ENCODE data around the gene ATP10D.
"Not testable (repeated sequence)": the region's sequence is repeated elsewhere in the genome, so short reads cannot be mapped to it uniquely, and the experiment has no call there.

Gene ATP10D

GRCh38 chr4:47488706-47489105 lies 3.6 kb downstream of the ATP10D start:
- no peak for DNase-seq (ENCODE audit: low read depth in 2 of 2)

GRCh38 chr4:47490550-47490949 lies 5.5 kb downstream of the ATP10D start:
- no peak for DNase-seq (ENCODE audit: low read depth in 2 of 2)

- no peak for DNase-seq (ENCODE audit: low read depth in 2 of 2)
These were observed 8.4 kb downstream of the ATP10D start for GRCh38 chr4:47493238-47494123.

GRCh38 chr4:47494124-47494430 lies 9.0 kb downstream of the ATP10D start:
- no peak for DNase-seq (ENCODE audit: low read depth in 2 of 2)

- no peak for DNase-seq (ENCODE audit: low read depth in 2 of 2)
These were observed 13.8 kb downstream of the ATP10D start for GRCh38 chr4:47498899-47499298.

- DNase-seq (ENCODE audit: low read depth in 2 of 2): no peak
These were observed 14.6 kb downstream of the ATP10D start for GRCh38 chr4:47499700-47500099.

- no peak for DNase-seq (ENCODE audit: low read depth in 2 of 2)
These were observed 15.7 kb downstream of the ATP10D start for GRCh38 chr4:47500776-47501175.

GRCh38 chr4:47505147-47505546 lies 20.1 kb downstream of the ATP10D start:
- no peak for DNase-seq (ENCODE audit: low read depth in 2 of 2)

- no peak for DNase-seq (ENCODE audit: low read depth in 2 of 2)
These were observed 20.6 kb downstream of the ATP10D start for GRCh38 chr4:47505666-47506065.

- DNase-seq (ENCODE audit: low read depth in 2 of 2): no peak
These were observed 25.6 kb downstream of the ATP10D start for GRCh38 chr4:47510506-47511143.

- DNase-seq (ENCODE audit: low read depth in 2 of 2): no peak
These were observed 28.4 kb downstream of the ATP10D start for GRCh38 chr4:47513461-47513860.

GRCh38 chr4:47519239-47519883 lies 34.3 kb downstream of the ATP10D start:
- DNase-seq (ENCODE audit: low read depth in 2 of 2): no peak

- DNase-seq (ENCODE audit: low read depth in 2 of 2): no peak
These were observed 40.2 kb downstream of the ATP10D start for GRCh38 chr4:47525154-47525819.

- DNase-seq (ENCODE audit: low read depth in 2 of 2): no peak
These were observed 41.2 kb downstream of the ATP10D start for GRCh38 chr4:47526281-47526680.

GRCh38 chr4:47528646-47529045 lies 43.6 kb downstream of the ATP10D start:
- DNase-seq (ENCODE audit: low read depth in 2 of 2): not testable (repeated sequence)

GRCh38 chr4:47530801-47531200 lies 45.7 kb downstream of the ATP10D start:
- no peak for DNase-seq (ENCODE audit: low read depth in 2 of 2)

GRCh38 chr4:47531241-47531953 lies 46.3 kb downstream of the ATP10D start:
- no peak for DNase-seq (ENCODE audit: low read depth in 2 of 2)

GRCh38 chr4:47531954-47532321 lies 46.9 kb downstream of the ATP10D start:
- DNase-seq (ENCODE audit: low read depth in 2 of 2): no peak

GRCh38 chr4:47532658-47533057 lies 47.6 kb downstream of the ATP10D start:
- DNase-seq (ENCODE audit: low read depth in 2 of 2): no peak

GRCh38 chr4:47533689-47534347 lies 48.7 kb downstream of the ATP10D start:
- no peak for DNase-seq (ENCODE audit: low read depth in 2 of 2)

GRCh38 chr4:47534772-47535171 lies 49.7 kb downstream of the ATP10D start:
- DNase-seq (ENCODE audit: low read depth in 2 of 2): no peak

Data from activated CD4-positive, alpha-beta T cell treated with anti-CD3 and anti-CD28 coated beads for 24 hours (primary cell).